SU-DHL-6 (cell line): ENCODE data around the gene THAP2.
A peak's percentile ranks its signal among the peaks of the same experiment; 100 is the strongest.

Source experiments
- H2AFZ ChIP-seq: fragments of 200-600 bp; sonication (generic); 2 replicates; pipeline ENCODE4 v1.6.1; 2014; ENCODE audit warnings: low read depth, mild to moderate bottlenecking, moderate library complexity, mixed read lengths, antibody characterized with exemption, low read length; ENCODE audit not compliant: severe bottlenecking
- H3F3A ChIP-seq: fragments of 200-600 bp; shearing (Covaris generic); 2 replicates; pipeline ENCODE4 v1.6.0; 2016; ENCODE audit warnings: antibody characterized with exemption, mild to moderate bottlenecking; ENCODE audit not compliant: insufficient read depth
- H3K27ac ChIP-seq: fragments of 200-600 bp; sonication (generic); 2 replicates; pipeline ENCODE4 v1.5.1; 2016; ENCODE audit warnings: low read depth, mild to moderate bottlenecking, low read length, moderate library complexity, mixed read lengths
- H3K27me3 ChIP-seq: fragments of 200-600 bp; sonication (generic), shearing (Covaris generic); 2 replicates; pipeline ENCODE4 v1.6.0; 2014; ENCODE audit warnings: mild to moderate bottlenecking, low read length
- H3K36me3 ChIP-seq: fragments of 200-600 bp; sonication (generic); 2 replicates; pipeline ENCODE4 v1.6.1; 2014; ENCODE audit warnings: mild to moderate bottlenecking, low read length, mixed read lengths
- H3K4me2 ChIP-seq: fragments of 300-600, 200-600 bp; shearing (Covaris generic), sonication (generic); 2 replicates; pipeline ENCODE4 v1.6.0; 2014; ENCODE audit warnings: low read length, low read depth, mild to moderate bottlenecking; ENCODE audit not compliant: poor library complexity, severe bottlenecking
- H3K4me3 ChIP-seq: fragments of 200-600 bp; sonication (generic); 2 replicates; pipeline ENCODE4 v1.5.1; 2014; ENCODE audit warnings: antibody characterized with exemption, low read length, mild to moderate bottlenecking, mixed read lengths; ENCODE audit not compliant: insufficient read depth, poor library complexity, severe bottlenecking
- H3K79me2 ChIP-seq: fragments of 200-600 bp; sonication (generic); 2 replicates; pipeline ENCODE4 v1.6.1; 2014; ENCODE audit warnings: mild to moderate bottlenecking, low read length, moderate library complexity; ENCODE audit not compliant: insufficient read depth
- H3K9ac ChIP-seq: fragments of 200-600 bp; sonication (generic); 2 replicates; pipeline ENCODE4 v1.7.0; 2014; ENCODE audit warnings: mild to moderate bottlenecking, low read length
- H3K9me2 ChIP-seq: fragments of 200-600 bp; sonication (generic); replicated peaks from 2 replicates; pipeline ENCODE4 v1.6.1; 2014; ENCODE audit warnings: low read length; ENCODE audit not compliant: insufficient read depth
- H3K9me3 ChIP-seq: fragments of 200-600 bp; sonication (generic); 2 replicates; pipeline ENCODE4 v1.6.1; 2014; ENCODE audit warnings: low read length, mixed read lengths; ENCODE audit not compliant: insufficient read depth
- H4K20me1 ChIP-seq: fragments of 200-600 bp; sonication (generic); 2 replicates; pipeline ENCODE4 v1.6.1; 2014; ENCODE audit warnings: low read depth, mild to moderate bottlenecking, antibody characterized with exemption, low read length, moderate library complexity, mixed read lengths
- EZH2phosphoT487 ChIP-seq: fragments of 200-600 bp; sonication (generic), shearing (Covaris generic); conservative IDR thresholded peaks from 2 replicates; pipeline ENCODE4 v1.6.1; 2018; ENCODE audit warnings: mild to moderate bottlenecking, antibody characterized with exemption, low read length, moderate library complexity, mixed read lengths
- TF ChIP-seq, protein P1 (sequence below): fragments of 200-600 bp; sonication (generic); IDR thresholded peaks from one replicate; pipeline ENCODE4 v1.5.1; 2017; ENCODE audit warnings: antibody characterized with exemption, mild to moderate bottlenecking, low read length, moderate library complexity; ENCODE audit not compliant: insufficient read depth, poor library complexity, severe bottlenecking

The THAP2 gene

GRCh38 chr12:71683633-71684032 is 19.5 kb downstream of the THAP2 start:
- Histone ChIP-seq H3K9ac (no peak overlapping the region), H3K79me2 (peaks cover 18% of the 10 kb centered on the region; the same call in 1 of the 2 replicates), H3F3A (peaks cover 27% of the 10 kb centered on the region), H3K4me3 (no peak overlapping the region), H4K20me1 (no peaks in the 10 kb centered on the region), H3K27me3 (no peaks in the 10 kb centered on the region), H3K36me3 (no peaks in the 10 kb centered on the region), H3K9me2 (no peaks in the 10 kb centered on the region), H2AFZ (no peak overlapping the region), H3K27ac (no peak overlapping the region), H3K4me2 (no peak overlapping the region), H3K9me3 (no peaks in the 10 kb centered on the region)
- TF ChIP-seq, protein P1, sequence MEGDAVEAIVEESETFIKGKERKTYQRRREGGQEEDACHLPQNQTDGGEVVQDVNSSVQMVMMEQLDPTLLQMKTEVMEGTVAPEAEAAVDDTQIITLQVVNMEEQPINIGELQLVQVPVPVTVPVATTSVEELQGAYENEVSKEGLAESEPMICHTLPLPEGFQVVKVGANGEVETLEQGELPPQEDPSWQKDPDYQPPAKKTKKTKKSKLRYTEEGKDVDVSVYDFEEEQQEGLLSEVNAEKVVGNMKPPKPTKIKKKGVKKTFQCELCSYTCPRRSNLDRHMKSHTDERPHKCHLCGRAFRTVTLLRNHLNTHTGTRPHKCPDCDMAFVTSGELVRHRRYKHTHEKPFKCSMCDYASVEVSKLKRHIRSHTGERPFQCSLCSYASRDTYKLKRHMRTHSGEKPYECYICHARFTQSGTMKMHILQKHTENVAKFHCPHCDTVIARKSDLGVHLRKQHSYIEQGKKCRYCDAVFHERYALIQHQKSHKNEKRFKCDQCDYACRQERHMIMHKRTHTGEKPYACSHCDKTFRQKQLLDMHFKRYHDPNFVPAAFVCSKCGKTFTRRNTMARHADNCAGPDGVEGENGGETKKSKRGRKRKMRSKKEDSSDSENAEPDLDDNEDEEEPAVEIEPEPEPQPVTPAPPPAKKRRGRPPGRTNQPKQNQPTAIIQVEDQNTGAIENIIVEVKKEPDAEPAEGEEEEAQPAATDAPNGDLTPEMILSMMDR = no peak
- TF ChIP-seq EZH2phosphoT487 = no peak

DNA sequence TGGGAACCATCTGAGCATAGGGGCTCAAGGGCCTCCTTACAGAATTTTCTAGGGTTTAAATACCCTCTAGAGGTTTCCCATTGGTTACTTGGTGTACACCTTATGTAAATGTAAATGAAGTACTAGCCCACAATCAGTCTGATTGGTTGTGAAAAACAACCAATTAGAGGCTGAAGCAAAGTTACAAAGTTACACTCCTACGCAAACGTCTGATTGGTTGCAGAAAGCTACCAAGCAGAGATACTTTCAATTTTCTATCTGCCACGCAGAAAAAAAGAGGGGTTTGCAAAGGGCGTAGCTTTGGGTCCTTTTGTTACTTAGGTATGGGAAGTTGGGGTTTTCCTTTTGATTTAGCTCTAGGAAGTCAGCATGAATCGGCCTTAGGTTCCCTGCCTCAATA is 20.0 kb downstream of the THAP2 start:
- H3K79me2 ChIP-seq = peaks cover 23% of the 10 kb centered on the region; the same call in 1 of the 2 replicates
- H3K4me3 ChIP-seq = no peak overlapping the region
- no peak overlapping the region for H3K27ac ChIP-seq
- TF ChIP-seq, protein P1 = no peak
- TF ChIP-seq EZH2phosphoT487 = no peak
- no peaks in the 10 kb centered on the region for H3K27me3 ChIP-seq
- no peaks in the 10 kb centered on the region for H3K36me3 ChIP-seq
- no peak overlapping the region for H2AFZ ChIP-seq
- H4K20me1 ChIP-seq = no peaks in the 10 kb centered on the region
- no peak overlapping the region for H3K9ac ChIP-seq
- H3K9me3 ChIP-seq = no peaks in the 10 kb centered on the region
- no peaks in the 10 kb centered on the region for H3K9me2 ChIP-seq
- H3F3A ChIP-seq = peaks cover 31% of the 10 kb centered on the region
- H3K4me2 ChIP-seq = no peak overlapping the region

DNA sequence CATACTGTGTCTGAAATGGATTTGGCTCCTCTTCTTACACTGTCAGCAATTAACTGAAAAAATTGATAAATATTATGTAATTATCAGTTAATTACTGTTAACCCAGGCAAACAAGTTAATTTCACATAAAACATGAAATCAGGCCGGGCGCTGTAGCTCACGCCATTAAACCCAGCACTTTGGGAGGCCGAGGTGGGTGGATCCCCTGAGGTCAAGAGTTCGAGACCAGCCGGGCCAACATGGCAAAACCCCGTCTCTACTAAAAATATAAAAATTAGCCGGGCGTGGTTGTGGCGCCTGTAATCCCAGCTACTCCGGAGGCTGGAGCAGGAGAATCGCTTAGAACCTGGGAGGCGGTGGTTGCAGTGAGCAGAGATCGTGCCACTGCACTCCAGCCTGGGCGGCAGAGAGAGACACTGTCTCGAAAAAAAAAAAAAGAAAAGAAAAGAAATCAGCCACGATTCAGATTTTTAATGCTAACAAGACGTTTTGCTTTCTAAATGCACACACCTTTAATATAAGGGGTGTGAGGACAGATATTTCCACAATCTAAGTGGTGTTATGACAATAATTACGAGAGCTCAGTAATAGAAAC is 21.3 kb downstream of the THAP2 start:
- Histone ChIP-seq H3K4me3 (peak overlapping the region; percentile 62), H2AFZ (peak overlapping the region; percentile 61), H3K4me2 (peak overlapping the region; percentile 90), H3K9me3 (no peaks in the 10 kb centered on the region), H3K9ac (peak overlapping the region; percentile 67), H3K27me3 (no peaks in the 10 kb centered on the region), H3K9me2 (no peaks in the 10 kb centered on the region), H4K20me1 (no peaks in the 10 kb centered on the region), H3K79me2 (peaks cover 31% of the 10 kb centered on the region; the same call in 1 of the 2 replicates), H3K27ac (peak overlapping the region; percentile 92), H3K36me3 (no peaks in the 10 kb centered on the region), H3F3A (peaks cover 44% of the 10 kb centered on the region)
- TF ChIP-seq, protein P1 = no peak
- TF ChIP-seq EZH2phosphoT487 = no peak
